SU-DHL-6 (cell line): ENCODE data around the gene SLC35B3.

ENCODE experiments used
- H2AFZ ChIP-seq: fragments of 200-600 bp; sonication (generic); 2 replicates; pipeline ENCODE4 v1.6.1; 2014; ENCODE audit warnings: low read depth, mild to moderate bottlenecking, moderate library complexity, mixed read lengths, antibody characterized with exemption, low read length; ENCODE audit not compliant: severe bottlenecking
- H3F3A ChIP-seq: fragments of 200-600 bp; shearing (Covaris generic); 2 replicates; pipeline ENCODE4 v1.6.0; 2016; ENCODE audit warnings: antibody characterized with exemption, mild to moderate bottlenecking; ENCODE audit not compliant: insufficient read depth
- H3K27ac ChIP-seq: fragments of 200-600 bp; sonication (generic); 2 replicates; pipeline ENCODE4 v1.5.1; 2016; ENCODE audit warnings: low read depth, mild to moderate bottlenecking, low read length, moderate library complexity, mixed read lengths
- H3K27me3 ChIP-seq: fragments of 200-600 bp; sonication (generic), shearing (Covaris generic); 2 replicates; pipeline ENCODE4 v1.6.0; 2014; ENCODE audit warnings: mild to moderate bottlenecking, low read length
- H3K36me3 ChIP-seq: fragments of 200-600 bp; sonication (generic); 2 replicates; pipeline ENCODE4 v1.6.1; 2014; ENCODE audit warnings: mild to moderate bottlenecking, low read length, mixed read lengths
- H3K4me2 ChIP-seq: fragments of 300-600, 200-600 bp; shearing (Covaris generic), sonication (generic); 2 replicates; pipeline ENCODE4 v1.6.0; 2014; ENCODE audit warnings: low read length, low read depth, mild to moderate bottlenecking; ENCODE audit not compliant: poor library complexity, severe bottlenecking
- H3K4me3 ChIP-seq: fragments of 200-600 bp; sonication (generic); 2 replicates; pipeline ENCODE4 v1.5.1; 2014; ENCODE audit warnings: antibody characterized with exemption, low read length, mild to moderate bottlenecking, mixed read lengths; ENCODE audit not compliant: insufficient read depth, poor library complexity, severe bottlenecking
- H3K79me2 ChIP-seq: fragments of 200-600 bp; sonication (generic); 2 replicates; pipeline ENCODE4 v1.6.1; 2014; ENCODE audit warnings: mild to moderate bottlenecking, low read length, moderate library complexity; ENCODE audit not compliant: insufficient read depth
- H3K9ac ChIP-seq: fragments of 200-600 bp; sonication (generic); 2 replicates; pipeline ENCODE4 v1.7.0; 2014; ENCODE audit warnings: mild to moderate bottlenecking, low read length
- H3K9me2 ChIP-seq: fragments of 200-600 bp; sonication (generic); replicated peaks from 2 replicates; pipeline ENCODE4 v1.6.1; 2014; ENCODE audit warnings: low read length; ENCODE audit not compliant: insufficient read depth
- H3K9me3 ChIP-seq: fragments of 200-600 bp; sonication (generic); 2 replicates; pipeline ENCODE4 v1.6.1; 2014; ENCODE audit warnings: low read length, mixed read lengths; ENCODE audit not compliant: insufficient read depth
- H4K20me1 ChIP-seq: fragments of 200-600 bp; sonication (generic); 2 replicates; pipeline ENCODE4 v1.6.1; 2014; ENCODE audit warnings: low read depth, mild to moderate bottlenecking, antibody characterized with exemption, low read length, moderate library complexity, mixed read lengths
- CTCF ChIP-seq: fragments of 200-600 bp; sonication (generic); IDR thresholded peaks from one replicate; pipeline ENCODE4 v1.5.1; 2017; ENCODE audit warnings: antibody characterized with exemption, mild to moderate bottlenecking, low read length, moderate library complexity; ENCODE audit not compliant: insufficient read depth, poor library complexity, severe bottlenecking
- EZH2phosphoT487 ChIP-seq: fragments of 200-600 bp; sonication (generic), shearing (Covaris generic); conservative IDR thresholded peaks from 2 replicates; pipeline ENCODE4 v1.6.1; 2018; ENCODE audit warnings: mild to moderate bottlenecking, antibody characterized with exemption, low read length, moderate library complexity, mixed read lengths

The SLC35B3 gene

GRCh38 chr6:8442150-8442549 lies 6.8 kb upstream of the SLC35B3 start:
- H3K9me2 ChIP-seq: no peaks in the 10 kb centered on the region
- H3K4me3 ChIP-seq: no peak overlapping the region
- no peaks in the 10 kb centered on the region for H3K9me3 ChIP-seq
- no peaks in the 10 kb centered on the region for H3K79me2 ChIP-seq
- no peaks in the 10 kb centered on the region for H3K36me3 ChIP-seq
- no peak overlapping the region for H3K4me2 ChIP-seq
- no peak overlapping the region for H3K27ac ChIP-seq
- TF ChIP-seq CTCF (no peak), EZH2phosphoT487 (no peak)
- H2AFZ ChIP-seq: no peak overlapping the region
- no peaks in the 10 kb centered on the region for H3K27me3 ChIP-seq
- H3F3A ChIP-seq: no peaks in the 10 kb centered on the region
- no peak overlapping the region for H3K9ac ChIP-seq
- no peaks in the 10 kb centered on the region for H4K20me1 ChIP-seq

- Histone ChIP-seq H3K4me2 (no peak overlapping the region), H4K20me1 (no peaks in the 10 kb centered on the region), H3K27ac (no peak overlapping the region), H3K4me3 (no peak overlapping the region), H3K27me3 (no peaks in the 10 kb centered on the region), H2AFZ (no peak overlapping the region), H3K79me2 (no peaks in the 10 kb centered on the region), H3K9ac (no peak overlapping the region), H3K9me2 (no peaks in the 10 kb centered on the region), H3K9me3 (no peaks in the 10 kb centered on the region), H3F3A (no peaks in the 10 kb centered on the region), H3K36me3 (no peaks in the 10 kb centered on the region)
- TF ChIP-seq EZH2phosphoT487 (no peak), CTCF (no peak)
These were observed 6.1 kb upstream of the SLC35B3 start for GRCh38 chr6:8441452-8441851.

GRCh38 chr6:8439601-8440268 lies 4.4 kb upstream of the SLC35B3 start:
- Histone ChIP-seq H3K4me2 (no peak overlapping the region), H3K36me3 (no peaks in the 10 kb centered on the region), H3K9me3 (no peaks in the 10 kb centered on the region), H3K9ac (no peak overlapping the region), H3K4me3 (no peak overlapping the region), H3K79me2 (peaks cover 5% of the 10 kb centered on the region), H3K9me2 (no peaks in the 10 kb centered on the region), H3K27me3 (no peaks in the 10 kb centered on the region), H4K20me1 (no peaks in the 10 kb centered on the region), H3F3A (no peaks in the 10 kb centered on the region), H2AFZ (no peak overlapping the region), H3K27ac (no peak overlapping the region)
- TF ChIP-seq CTCF: no peak
- no peak for TF ChIP-seq EZH2phosphoT487
